ENCODE results near the gene PKP2. TPM values are rescaled to one million over a fixed set of nuclear protein-coding genes. Genes with fewer than 3 reads are reported as not detected.

The PKP2 gene
- total RNA-seq, 2 experiments from 2014 or later: 0.22 to 0.31 TPM

DNA sequence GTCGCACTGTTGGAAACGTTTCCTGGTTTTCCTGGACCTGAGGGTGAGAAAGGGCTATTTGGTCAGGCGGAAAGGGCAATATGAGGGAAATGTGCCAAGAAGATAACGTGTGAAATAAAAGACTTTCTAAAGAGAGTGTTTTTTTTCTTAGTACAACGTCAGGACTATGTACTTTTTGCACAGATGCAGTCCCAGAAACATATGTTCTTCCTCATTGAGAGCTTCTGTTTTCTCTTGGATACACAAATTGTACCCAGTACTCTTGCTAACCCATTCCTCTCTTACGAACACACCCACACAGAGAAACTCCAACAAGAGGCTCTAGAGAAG, 669 bp upstream of the PKP2 start:
- Mint-ChIP-seq H3K27me3 (peaks cover 61% of the 10 kb centered on the region), H3K36me3 (ENCODE audit: low read depth) (no peaks in the 10 kb centered on the region), H3K9me3 (no peaks in the 10 kb centered on the region), H3K4me3 (peak overlapping the region; percentile 76), H3K4me1 (ENCODE audit: low read depth) (peaks cover 35% of the 10 kb centered on the region), H3K27ac (no peak overlapping the region)
- Histone ChIP-seq H3K4me1 (ENCODE audit: insufficient read depth, low read length) (peaks cover 14% of the 10 kb centered on the region), H3K9me3 (ENCODE audit: control insufficient read depth in 1 of 2, insufficient read depth in 1 of 2, low read length in 2 of 2) (no peaks in the 10 kb centered on the region), H3K27me3 (ENCODE audit: control insufficient read depth in 1 of 2, insufficient read depth in 2 of 2, low read length in 2 of 2) (peaks cover 20 to 49% of the 10 kb centered on the region in 2 experiments), H3K4me3 (ENCODE audit: low read length) (peak overlapping the region; percentile 38), H3K27ac (ENCODE audit: low read depth in 1 of 2, low read length in 2 of 2) (no peak overlapping the region), H3K36me3 (ENCODE audit: insufficient read depth, low read length) (no peaks in the 10 kb centered on the region)
- CTCF ChIA-PET: no interaction called here
- POLR2A ChIA-PET: interaction anchor here (0.6 to 1.5 kb wide), 2 partner anchors 22 to 1235 kb away, joined by 3 read pairs; no protein-coding TSS in a partner anchor
- no peak for DNase-seq
- TF ChIP-seq, protein P1, sequence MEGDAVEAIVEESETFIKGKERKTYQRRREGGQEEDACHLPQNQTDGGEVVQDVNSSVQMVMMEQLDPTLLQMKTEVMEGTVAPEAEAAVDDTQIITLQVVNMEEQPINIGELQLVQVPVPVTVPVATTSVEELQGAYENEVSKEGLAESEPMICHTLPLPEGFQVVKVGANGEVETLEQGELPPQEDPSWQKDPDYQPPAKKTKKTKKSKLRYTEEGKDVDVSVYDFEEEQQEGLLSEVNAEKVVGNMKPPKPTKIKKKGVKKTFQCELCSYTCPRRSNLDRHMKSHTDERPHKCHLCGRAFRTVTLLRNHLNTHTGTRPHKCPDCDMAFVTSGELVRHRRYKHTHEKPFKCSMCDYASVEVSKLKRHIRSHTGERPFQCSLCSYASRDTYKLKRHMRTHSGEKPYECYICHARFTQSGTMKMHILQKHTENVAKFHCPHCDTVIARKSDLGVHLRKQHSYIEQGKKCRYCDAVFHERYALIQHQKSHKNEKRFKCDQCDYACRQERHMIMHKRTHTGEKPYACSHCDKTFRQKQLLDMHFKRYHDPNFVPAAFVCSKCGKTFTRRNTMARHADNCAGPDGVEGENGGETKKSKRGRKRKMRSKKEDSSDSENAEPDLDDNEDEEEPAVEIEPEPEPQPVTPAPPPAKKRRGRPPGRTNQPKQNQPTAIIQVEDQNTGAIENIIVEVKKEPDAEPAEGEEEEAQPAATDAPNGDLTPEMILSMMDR (IDR thresholded peaks at IDR 0.05): no peak
- no peak for ATAC-seq (ENCODE audit: poor library complexity)
- intact Hi-C loops (cut with DNase I, micrococcal nuclease): no loop called here

- DNase-seq (peak in 1 of 14 experiments; percentile 3), ATAC-seq (ENCODE audit: poor library complexity) (no peak)
- H3K4me1 ChIP-seq (ENCODE audit: insufficient read depth, low read length): peaks cover 14% of the 10 kb centered on the region
- Mint-ChIP-seq H3K27me3 (peaks cover 69% of the 10 kb centered on the region), H3K9me3 (no peaks in the 10 kb centered on the region), H3K27ac (no peak overlapping the region), H3K4me3 (peak overlapping the region; percentile 85), H3K36me3 (ENCODE audit: low read depth) (no peaks in the 10 kb centered on the region), H3K4me1 (ENCODE audit: low read depth) (peaks cover 35% of the 10 kb centered on the region)
- H3K27me3 ChIP-seq (ENCODE audit: control insufficient read depth in 1 of 2, insufficient read depth in 2 of 2, low read length in 2 of 2): peaks cover 20 to 44% of the 10 kb centered on the region in 2 experiments
- H3K9me3 ChIP-seq (ENCODE audit: control insufficient read depth in 1 of 2, insufficient read depth in 1 of 2, low read length in 2 of 2): no peaks in the 10 kb centered on the region
- intact Hi-C loops (cut with DNase I, micrococcal nuclease): no loop called here
- H3K27ac ChIP-seq (ENCODE audit: low read depth in 1 of 2, low read length in 2 of 2): no peak overlapping the region
- TF ChIP-seq, protein P1 (IDR thresholded peaks at IDR 0.05): no peak
- ChIA-PET POLR2A (interaction anchor here (1.5 kb wide), 1 partner anchor 24 kb away, joined by 3 read pairs; no protein-coding TSS in a partner anchor), CTCF (no interaction called here)
- peak overlapping the region; percentile 36 for H3K4me3 ChIP-seq (ENCODE audit: low read length)
- no peaks in the 10 kb centered on the region for H3K36me3 ChIP-seq (ENCODE audit: insufficient read depth, low read length)
Observed at GRCh38 chr12:32895688-32896431, 717 bp downstream of the PKP2 start.

DNA sequence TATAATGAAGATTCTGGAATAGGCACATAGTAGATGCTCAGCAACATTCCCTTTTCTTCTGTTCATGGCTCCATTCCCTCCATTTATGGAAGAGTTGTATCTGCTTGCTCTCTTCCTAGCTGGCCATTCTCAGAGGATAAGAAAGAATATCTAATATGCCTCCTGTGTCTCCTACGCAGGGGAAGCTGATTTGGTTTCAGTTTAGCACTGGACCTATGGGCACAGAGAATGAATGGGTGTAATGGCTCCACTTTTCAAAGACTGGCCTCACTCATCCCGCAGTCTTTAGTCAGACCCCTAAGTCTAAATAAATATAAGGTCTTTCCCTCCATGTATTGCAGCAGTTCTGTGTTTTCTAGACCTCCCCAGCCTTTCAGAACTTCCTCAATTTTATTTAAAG, 2.0 kb downstream of the PKP2 start:
- H3K4me3 Mint-ChIP-seq: no peak overlapping the region
- no peak overlapping the region for H3K27ac ChIP-seq (ENCODE audit: low read depth in 1 of 2, low read length in 2 of 2)
- POLR2A ChIA-PET: no interaction called here
- peaks cover 20 to 44% of the 10 kb centered on the region in 2 experiments for H3K27me3 ChIP-seq (ENCODE audit: control insufficient read depth in 1 of 2, insufficient read depth in 2 of 2, low read length in 2 of 2)
- H3K27me3 Mint-ChIP-seq: peaks cover 63% of the 10 kb centered on the region
- CTCF ChIA-PET: no interaction called here
- TF ChIP-seq, protein P1 (IDR thresholded peaks at IDR 0.05): no peak
- no peaks in the 10 kb centered on the region for H3K9me3 Mint-ChIP-seq
- no peak overlapping the region for H3K4me3 ChIP-seq (ENCODE audit: low read length)
- H3K36me3 Mint-ChIP-seq (ENCODE audit: low read depth): no peaks in the 10 kb centered on the region
- no peak overlapping the region for H3K27ac Mint-ChIP-seq
- ATAC-seq (ENCODE audit: poor library complexity) (no peak), DNase-seq (no peak)
- intact Hi-C loops (cut with DNase I, micrococcal nuclease): no loop called here
- no peaks in the 10 kb centered on the region for H3K9me3 ChIP-seq (ENCODE audit: control insufficient read depth in 1 of 2, insufficient read depth in 1 of 2, low read length in 2 of 2)
- H3K4me1 ChIP-seq (ENCODE audit: insufficient read depth, low read length): peaks cover 14% of the 10 kb centered on the region
- peaks cover 35% of the 10 kb centered on the region for H3K4me1 Mint-ChIP-seq (ENCODE audit: low read depth)
- no peaks in the 10 kb centered on the region for H3K36me3 ChIP-seq (ENCODE audit: insufficient read depth, low read length)

Measured in CD4-positive, alpha-beta T cell (primary cell).